Stimulated activated naive CD8-positive, alpha-beta T cell treated with anti-CD3 and anti-CD28 coated beads, Interleukin-15, amount 100 ng/mL, for 72 hours (primary cell): ENCODE measurements around the gene ZNF837.
A peak's percentile ranks its signal among the peaks of the same experiment; 100 is the strongest.
"Not testable (repeated sequence)": the region's sequence is repeated elsewhere in the genome, so short reads cannot be mapped to it uniquely, and the experiment has no call there.

Source experiments
- ATAC-seq: fragments of 150-1000 bp; cut with Tn5 transposase; 2 replicates; pipeline ENCODE4 v1.10.0; 2021; ENCODE audit warnings: mild to moderate bottlenecking, moderate library complexity
- DNase-seq, 2 donors: peaks; one replicate each; pipeline ENCODE4 v3.0.0; 2021 to 2022
- H3K27ac Mint-ChIP-seq, 2 donors: one replicate each; pipeline ENCODE4 v1.8.0; 2022; ENCODE audit warnings: mild to moderate bottlenecking in 2 of 2, mixed read lengths in 2 of 2, moderate library complexity in 2 of 2
- H3K27me3 Mint-ChIP-seq: one replicate; pipeline ENCODE4 v1.8.0; 2022; ENCODE audit warnings: mixed read lengths
- H3K4me1 Mint-ChIP-seq: one replicate; pipeline ENCODE4 v1.8.0; 2022; ENCODE audit warnings: mild to moderate bottlenecking, mixed read lengths
- H3K4me3 Mint-ChIP-seq, 2 donors: one replicate each; pipeline ENCODE4 v1.8.0; 2022; ENCODE audit warnings: mild to moderate bottlenecking in 2 of 2, mixed read lengths in 2 of 2, moderate library complexity in 1 of 2
- H3K9me3 Mint-ChIP-seq, 2 donors: one replicate each; pipeline ENCODE4 v1.8.0; 2022; ENCODE audit warnings: mixed read lengths in 2 of 2

The ZNF837 gene

GRCh38 chr19:58380662-58381459 is at the start of gene ZNF837:
TSS of gene ZNF837 (minus strand) at chr19:58381030. CDS start at chr19:58369332, 11,698 bp downstream.
- peak within 1 kb of the TSS; percentile 91 to 93 for H3K27ac Mint-ChIP-seq
- peak; percentile 98 to 99 for DNase-seq
- peak within 1 kb of the TSS; percentile 89 to 91 for H3K4me3 Mint-ChIP-seq
- peaks cover 48% of the 10 kb centered on the region for H3K4me1 Mint-ChIP-seq
- no peaks in the 10 kb centered on the region for H3K27me3 Mint-ChIP-seq
- peak; percentile 91 for ATAC-seq
- no peaks in the 10 kb centered on the region for H3K9me3 Mint-ChIP-seq

- no peak overlapping the region for H3K4me3 Mint-ChIP-seq
- H3K27ac Mint-ChIP-seq, result no peak overlapping the region
- H3K4me1 Mint-ChIP-seq, result no peaks in the 10 kb centered on the region
- H3K27me3 Mint-ChIP-seq, result no peaks in the 10 kb centered on the region
- ATAC-seq, result no peak
- peaks cover 21 to 56% of the 10 kb centered on the region in 2 donors for H3K9me3 Mint-ChIP-seq
- no peak for DNase-seq
These were observed 48.9 kb upstream of the ZNF837 start for GRCh38 chr19:58429745-58430144.

GRCh38 chr19:58428617-58429016 is 47.8 kb upstream of the ZNF837 start:
- H3K9me3 Mint-ChIP-seq, result peaks cover 21 to 55% of the 10 kb centered on the region in 2 donors
- H3K27me3 Mint-ChIP-seq, result no peaks in the 10 kb centered on the region
- H3K27ac Mint-ChIP-seq, result no peak overlapping the region
- DNase-seq (no peak), ATAC-seq (no peak)
- H3K4me3 Mint-ChIP-seq, result no peak overlapping the region
- no peaks in the 10 kb centered on the region for H3K4me1 Mint-ChIP-seq

- no peaks in the 10 kb centered on the region for H3K27me3 Mint-ChIP-seq
- ATAC-seq, result no peak
- no peaks in the 10 kb centered on the region for H3K9me3 Mint-ChIP-seq
- H3K4me1 Mint-ChIP-seq, result no peaks in the 10 kb centered on the region
- no peak for DNase-seq
- H3K4me3 Mint-ChIP-seq, result no peak overlapping the region
- H3K27ac Mint-ChIP-seq, result no peak overlapping the region
These were observed 36.2 kb upstream of the ZNF837 start for GRCh38 chr19:58417071-58417470.

- Mint-ChIP-seq H3K4me3 (no peak overlapping the region), H3K27me3 (no peaks in the 10 kb centered on the region)
These were observed 35.8 kb upstream of the ZNF837 start for GRCh38 chr19:58416604-58417003.

GRCh38 chr19:58409010-58409790 is 28.4 kb upstream of the ZNF837 start:
- Mint-ChIP-seq H3K9me3 (no peaks in the 10 kb centered on the region), H3K27ac (peak overlapping the region; percentile 22 to 93), H3K27me3 (no peaks in the 10 kb centered on the region), H3K4me1 (peaks cover 35% of the 10 kb centered on the region), H3K4me3 (peak overlapping the region; percentile 86 to 99)
- ATAC-seq (peak; percentile 34), DNase-seq (peak; percentile 33 to 46)

More at GRCh38 chr19:58416604-58417003, 35.8 kb upstream of the ZNF837 start:
- H3K4me1 Mint-ChIP-seq, result no peaks in the 10 kb centered on the region
- DNase-seq (no peak), ATAC-seq (no peak)
- no peaks in the 10 kb centered on the region for H3K9me3 Mint-ChIP-seq
- no peak overlapping the region for H3K27ac Mint-ChIP-seq

- H3K9me3 Mint-ChIP-seq, result no peaks in the 10 kb centered on the region
- ATAC-seq, result peak; percentile 96
These were observed 27.6 kb upstream of the ZNF837 start, which contains the start of gene ZNF584 for GRCh38 chr19:58408152-58409009. TSS of gene ZNF584 (plus strand) at chr19:58408649. CDS start at chr19:58409148, 499 bp downstream.

GRCh38 chr19:58407658-58408151 is 26.9 kb upstream of the ZNF837 start:
- ATAC-seq, result peak; percentile 52
- peaks cover 43% of the 10 kb centered on the region for H3K4me1 Mint-ChIP-seq

More at GRCh38 chr19:58408152-58409009, 27.6 kb upstream of the ZNF837 start, which contains the start of gene ZNF584:
- peak within 1 kb of the TSS; percentile 93 to 98 for H3K27ac Mint-ChIP-seq
- no peaks in the 10 kb centered on the region for H3K27me3 Mint-ChIP-seq
- peak within 1 kb of the TSS; percentile 86 to 99 for H3K4me3 Mint-ChIP-seq
- peaks cover 43% of the 10 kb centered on the region for H3K4me1 Mint-ChIP-seq
- peak; percentile 91 to 94 for DNase-seq

GRCh38 chr19:58406818-58407657 is 26.2 kb upstream of the ZNF837 start:
- DNase-seq, result no peak
- H3K27me3 Mint-ChIP-seq, result no peaks in the 10 kb centered on the region

More at GRCh38 chr19:58407658-58408151, 26.9 kb upstream of the ZNF837 start:
- no peaks in the 10 kb centered on the region for H3K9me3 Mint-ChIP-seq
- peak in 1 of 2 donors; percentile 25 for DNase-seq
- peak overlapping the region; percentile 86 to 99 for H3K4me3 Mint-ChIP-seq
- no peaks in the 10 kb centered on the region for H3K27me3 Mint-ChIP-seq
- peak overlapping the region; percentile 93 to 98 for H3K27ac Mint-ChIP-seq

GRCh38 chr19:58403920-58404478 is 23.2 kb upstream of the ZNF837 start:
- DNase-seq, ATAC-seq, H3K4me3 Mint-ChIP-seq, H3K27me3 Mint-ChIP-seq, H3K27ac Mint-ChIP-seq, H3K9me3 Mint-ChIP-seq: not testable (repeated sequence)
- H3K4me1 Mint-ChIP-seq, result peaks cover 46% of the 10 kb centered on the region

More at GRCh38 chr19:58406818-58407657, 26.2 kb upstream of the ZNF837 start:
- H3K4me1 Mint-ChIP-seq, result peaks cover 43% of the 10 kb centered on the region
- peak overlapping the region; percentile 86 to 99 for H3K4me3 Mint-ChIP-seq
- H3K9me3 Mint-ChIP-seq, result no peaks in the 10 kb centered on the region
- no peak overlapping the region for H3K27ac Mint-ChIP-seq
- no peak for ATAC-seq

GRCh38 chr19:58401840-58402421 is 21.1 kb upstream of the ZNF837 start:
- Mint-ChIP-seq H3K4me3 (peak overlapping the region; percentile 87 to 98), H3K9me3 (no peaks in the 10 kb centered on the region), H3K27ac (peak overlapping the region in 1 of 2 donors; percentile 95), H3K4me1 (peaks cover 34% of the 10 kb centered on the region), H3K27me3 (peaks cover 16% of the 10 kb centered on the region)
- ATAC-seq (no peak), DNase-seq (no peak)

GRCh38 chr19:58400916-58401839 is 20.3 kb upstream of the ZNF837 start:
- no peaks in the 10 kb centered on the region for H3K9me3 Mint-ChIP-seq
- H3K4me1 Mint-ChIP-seq, result peaks cover 27% of the 10 kb centered on the region
- peak overlapping the region; percentile 87 to 98 for H3K4me3 Mint-ChIP-seq
- peak overlapping the region; percentile 28 to 95 for H3K27ac Mint-ChIP-seq
- ATAC-seq (peak; percentile 98), DNase-seq (peak; percentile 99)
- H3K27me3 Mint-ChIP-seq, result peaks cover 22% of the 10 kb centered on the region
